Body of pancreas (tissue), 2 donors: Measurements from ENCODE around the gene DNAJC24. TPM values are rescaled to one million over a fixed set of nuclear protein-coding genes. Genes with fewer than 3 reads are reported as not detected.

ENCODE experiments used
- total RNA-seq, 2 donors: library from RNA; depleted of rRNA; stranded (reverse); fragments of >200 nt; gene quantifications; one replicate each; pipeline ENCODE4 v1.1.0, GENCODE V29; 2016

Gene DNAJC24
- total RNA-seq, 2 donors from 2014 or later = 16.1 to 32.3 TPM

Other genes starting within 250 kb of the DNAJC24 start
- 1 to 10 TPM in 1 of 2 donors, under 1 TPM in 1; 0.33 to 1.8 TPM for gene DCDC1, start 121 bp upstream of the DNAJC24 start, total RNA-seq
- gene IMMP1L, start 139.8 kb downstream of the DNAJC24 start, total RNA-seq = 10 to 100 TPM; 11.5 to 15.3 TPM
- gene ELP4, start 139.9 kb downstream of the DNAJC24 start, total RNA-seq = 10 to 100 TPM; 20.2 to 33.3 TPM